Natural killer cell (primary cell): ENCODE data around the gene STN1. TPM values are rescaled to one million over a fixed set of nuclear protein-coding genes. Genes with fewer than 3 reads are reported as not detected.

Experiments used
- ATAC-seq, 3 donors: fragments of 150-1000 bp in 2 of 3; fragments of 200-7000 bp in 1 of 3; cut with Tn5 transposase; 1 replicate in 1 of 3; 2 replicates in 2 of 3; pipeline ENCODE4 v1.10.0; 2021; ENCODE audit warnings: mild to moderate bottlenecking in 2 of 3, moderate library complexity in 2 of 3
- DNase-seq, 2 donors: peaks; one replicate each; pipeline versions ENCODE4 v3.0.0 to v3.0.0-alpha.2; 2013 to 2021; ENCODE audit warnings: mixed read lengths in 1 of 2
- H3K27ac ChIP-seq: one replicate; pipeline ENCODE4 v1.5.1; 2013; ENCODE audit warnings: mild to moderate bottlenecking, low read length
- H3K27me3 ChIP-seq: one replicate; pipeline ENCODE4 v1.6.1; 2013; ENCODE audit warnings: low read length; ENCODE audit not compliant: control insufficient read depth, insufficient read depth
- H3K36me3 ChIP-seq: one replicate; pipeline ENCODE4 v1.6.1; 2013; ENCODE audit warnings: low read length; ENCODE audit not compliant: control insufficient read depth, insufficient read depth
- H3K4me1 ChIP-seq: one replicate; pipeline ENCODE4 v1.6.1; 2013; ENCODE audit warnings: low read length; ENCODE audit not compliant: control insufficient read depth, insufficient read depth
- H3K4me3 ChIP-seq: one replicate; pipeline ENCODE4 v1.5.1; 2013; ENCODE audit warnings: low read length
- H3K9me3 ChIP-seq: one replicate; pipeline ENCODE4 v1.6.1; 2013; ENCODE audit warnings: low read length; ENCODE audit not compliant: control insufficient read depth, insufficient read depth
- H3K27ac Mint-ChIP-seq, 2 donors: one replicate each; pipeline ENCODE4 v1.8.0; 2022; ENCODE audit warnings: mild to moderate bottlenecking in 2 of 2, mixed read lengths in 2 of 2, moderate library complexity in 1 of 2
- H3K27me3 Mint-ChIP-seq, 2 donors: one replicate each; pipeline ENCODE4 v1.8.0; 2022; ENCODE audit warnings: low read depth in 2 of 2, mixed read lengths in 2 of 2
- H3K36me3 Mint-ChIP-seq: one replicate; pipeline ENCODE4 v1.8.0; 2022; ENCODE audit warnings: mixed read lengths
- H3K4me1 Mint-ChIP-seq, 2 donors: one replicate each; pipeline ENCODE4 v1.8.0; 2022; ENCODE audit warnings: mixed read lengths in 2 of 2
- H3K4me3 Mint-ChIP-seq: one replicate; pipeline ENCODE4 v1.8.0; 2022; ENCODE audit warnings: mild to moderate bottlenecking, moderate library complexity, mixed read lengths
- H3K9me3 Mint-ChIP-seq, 2 donors: one replicate each; pipeline ENCODE4 v1.8.0; 2022; ENCODE audit warnings: mixed read lengths in 2 of 2
- WGBS: methylation state at CpG from one replicate; pipeline ENCODE4 v1.1.7; 2013; ENCODE audit warnings: missing lambda C conversion rate; ENCODE audit not compliant: insufficient coverage; 5-methylcytosine and 5-hydroxymethylcytosine counted together
- intact Hi-C: fragments of 100-400 bp; cut with micrococcal nuclease; formaldehyde crosslinking; loops from one replicate; pipeline ENCODE4 v1.14.2; 2022
- total RNA-seq, 4 donors: library from RNA; stranded (reverse); fragments of 120-200 nt in 1 of 4; gene quantifications; one replicate each; pipeline versions ENCODE4 v1.2.3 to v1.2.4, GENCODE V29; 2013 to 2022
- TF ChIP-seq, protein P1 (sequence below): fragments of 200-600 bp; IDR thresholded peaks from one replicate; pipeline ENCODE4 v1.8.0; 2022; ENCODE audit warnings: antibody characterized with exemption

Gene STN1
- total RNA-seq, 3 donors from 2014 or later (not counting 1 experiment from before 2014, with no cell fraction given), result 31.7 to 53.4 (median 34.0) TPM

DNA sequence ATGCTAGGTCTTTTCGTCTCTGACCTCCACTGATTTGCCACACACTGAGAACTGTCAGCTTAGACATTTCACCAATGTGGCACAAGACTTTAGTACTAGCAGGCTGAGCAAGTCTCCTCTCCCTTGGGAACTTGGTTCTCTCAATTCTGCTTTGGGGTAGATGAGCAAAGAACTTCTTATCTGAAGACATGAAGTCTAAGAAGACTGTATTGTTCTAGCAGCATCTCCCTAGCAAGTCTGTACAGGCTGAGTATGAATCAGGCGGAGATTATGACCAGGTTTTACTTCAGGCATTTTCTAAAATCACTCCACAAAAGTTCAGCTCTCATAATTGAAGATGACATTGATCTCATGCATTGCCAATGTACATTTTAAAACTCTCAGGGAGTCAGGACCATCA, 23.8 kb upstream of the STN1 start:
- Mint-ChIP-seq H3K27ac (no peak overlapping the region), H3K4me3 (no peak overlapping the region), H3K27me3 (no peaks in the 10 kb centered on the region), H3K36me3 (no peaks in the 10 kb centered on the region), H3K9me3 (no peaks in the 10 kb centered on the region), H3K4me1 (no peaks in the 10 kb centered on the region)
- Histone ChIP-seq H3K27ac (no peak overlapping the region), H3K4me1 (no peaks in the 10 kb centered on the region), H3K4me3 (no peak overlapping the region), H3K9me3 (no peaks in the 10 kb centered on the region), H3K36me3 (no peaks in the 10 kb centered on the region), H3K27me3 (no peaks in the 10 kb centered on the region)
- DNase-seq (no peak), ATAC-seq (no peak)
- 90% methylated on average over 2 of the region's 2 CpGs for WGBS
- TF ChIP-seq, protein P1, sequence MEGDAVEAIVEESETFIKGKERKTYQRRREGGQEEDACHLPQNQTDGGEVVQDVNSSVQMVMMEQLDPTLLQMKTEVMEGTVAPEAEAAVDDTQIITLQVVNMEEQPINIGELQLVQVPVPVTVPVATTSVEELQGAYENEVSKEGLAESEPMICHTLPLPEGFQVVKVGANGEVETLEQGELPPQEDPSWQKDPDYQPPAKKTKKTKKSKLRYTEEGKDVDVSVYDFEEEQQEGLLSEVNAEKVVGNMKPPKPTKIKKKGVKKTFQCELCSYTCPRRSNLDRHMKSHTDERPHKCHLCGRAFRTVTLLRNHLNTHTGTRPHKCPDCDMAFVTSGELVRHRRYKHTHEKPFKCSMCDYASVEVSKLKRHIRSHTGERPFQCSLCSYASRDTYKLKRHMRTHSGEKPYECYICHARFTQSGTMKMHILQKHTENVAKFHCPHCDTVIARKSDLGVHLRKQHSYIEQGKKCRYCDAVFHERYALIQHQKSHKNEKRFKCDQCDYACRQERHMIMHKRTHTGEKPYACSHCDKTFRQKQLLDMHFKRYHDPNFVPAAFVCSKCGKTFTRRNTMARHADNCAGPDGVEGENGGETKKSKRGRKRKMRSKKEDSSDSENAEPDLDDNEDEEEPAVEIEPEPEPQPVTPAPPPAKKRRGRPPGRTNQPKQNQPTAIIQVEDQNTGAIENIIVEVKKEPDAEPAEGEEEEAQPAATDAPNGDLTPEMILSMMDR, result no peak
- intact Hi-C loops, result no loop called here

GRCh38 chr10:103939522-103939921, 21.5 kb upstream of the STN1 start:
- Histone ChIP-seq H3K9me3 (no peaks in the 10 kb centered on the region), H3K36me3 (no peaks in the 10 kb centered on the region), H3K27ac (no peak overlapping the region), H3K4me3 (no peak overlapping the region), H3K4me1 (no peaks in the 10 kb centered on the region), H3K27me3 (no peaks in the 10 kb centered on the region)
- DNase-seq (no peak), ATAC-seq (no peak)
- TF ChIP-seq, protein P1, result no peak
- Mint-ChIP-seq H3K4me3 (no peak overlapping the region), H3K9me3 (no peaks in the 10 kb centered on the region), H3K27ac (no peak overlapping the region), H3K36me3 (no peaks in the 10 kb centered on the region), H3K27me3 (no peaks in the 10 kb centered on the region), H3K4me1 (no peaks in the 10 kb centered on the region)
- intact Hi-C loops, result no loop called here

DNA sequence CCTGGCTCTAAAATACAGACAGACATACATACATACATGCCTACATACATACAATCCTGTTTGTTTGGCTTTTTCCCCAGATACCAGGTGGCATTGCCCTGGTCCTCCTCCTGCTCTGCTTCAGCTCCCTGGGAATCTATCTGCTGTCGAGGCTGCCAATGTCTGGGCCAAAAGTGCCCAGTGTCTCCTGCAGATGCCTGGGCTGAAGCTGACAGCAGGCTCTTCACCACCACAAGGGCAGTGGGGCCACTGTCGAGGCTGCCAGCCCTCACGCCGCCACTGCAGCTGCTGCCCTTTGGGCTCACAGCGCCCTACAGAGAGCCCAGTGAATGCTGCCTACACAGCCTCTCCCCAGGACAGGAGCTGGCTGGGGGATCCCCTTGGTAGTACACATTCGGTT, 18.0 kb upstream of the STN1 start:
- Histone ChIP-seq H3K27ac (no peak overlapping the region), H3K27me3 (no peaks in the 10 kb centered on the region), H3K36me3 (no peaks in the 10 kb centered on the region), H3K4me1 (no peaks in the 10 kb centered on the region), H3K9me3 (no peaks in the 10 kb centered on the region), H3K4me3 (no peak overlapping the region)
- Mint-ChIP-seq H3K4me1 (no peaks in the 10 kb centered on the region), H3K4me3 (no peak overlapping the region), H3K27me3 (no peaks in the 10 kb centered on the region), H3K9me3 (no peaks in the 10 kb centered on the region), H3K27ac (no peak overlapping the region), H3K36me3 (no peaks in the 10 kb centered on the region)
- ATAC-seq, result no peak
- intact Hi-C loops, result no loop called here
- no peak for DNase-seq
- 90% methylated on average over 5 of the region's 6 CpGs for WGBS
- TF ChIP-seq, protein P1, result no peak

GRCh38 chr10:103934308-103934707, 16.3 kb upstream of the STN1 start:
- Mint-ChIP-seq H3K36me3 (no peaks in the 10 kb centered on the region), H3K27me3 (no peaks in the 10 kb centered on the region), H3K27ac (no peak overlapping the region), H3K9me3 (no peaks in the 10 kb centered on the region), H3K4me3 (no peak overlapping the region), H3K4me1 (no peaks in the 10 kb centered on the region)
- Histone ChIP-seq H3K4me1 (no peaks in the 10 kb centered on the region), H3K4me3 (no peak overlapping the region), H3K9me3 (no peaks in the 10 kb centered on the region), H3K27ac (no peak overlapping the region), H3K36me3 (no peaks in the 10 kb centered on the region), H3K27me3 (no peaks in the 10 kb centered on the region)
- no peak for ATAC-seq
- 98% methylated on average over 5 of the region's 6 CpGs for WGBS
- intact Hi-C loops, result no loop called here
- DNase-seq, result no peak
- TF ChIP-seq, protein P1, result no peak
